ENCODE data around the gene ZNF497.

Gene ZNF497

GRCh38 chr19:58367698-58368454 lies 5.3 kb upstream of the ZNF497 start:
- H3K27me3 ChIP-seq (ENCODE audit: low read depth): no peaks in the 10 kb centered on the region
- H3K9me3 ChIP-seq: no peaks in the 10 kb centered on the region
- H3K4me3 ChIP-seq: no peak overlapping the region
- in situ Hi-C loops (cut with MboI; ENCODE audit: low sequenced_read_pairs): no loop called here
- no peak for DNase-seq (ENCODE audit: low spot score in 2 of 2)
- no peaks in the 10 kb centered on the region for H3K4me1 ChIP-seq
- no peaks in the 10 kb centered on the region for H3K36me3 ChIP-seq (replicated peaks)

DNA sequence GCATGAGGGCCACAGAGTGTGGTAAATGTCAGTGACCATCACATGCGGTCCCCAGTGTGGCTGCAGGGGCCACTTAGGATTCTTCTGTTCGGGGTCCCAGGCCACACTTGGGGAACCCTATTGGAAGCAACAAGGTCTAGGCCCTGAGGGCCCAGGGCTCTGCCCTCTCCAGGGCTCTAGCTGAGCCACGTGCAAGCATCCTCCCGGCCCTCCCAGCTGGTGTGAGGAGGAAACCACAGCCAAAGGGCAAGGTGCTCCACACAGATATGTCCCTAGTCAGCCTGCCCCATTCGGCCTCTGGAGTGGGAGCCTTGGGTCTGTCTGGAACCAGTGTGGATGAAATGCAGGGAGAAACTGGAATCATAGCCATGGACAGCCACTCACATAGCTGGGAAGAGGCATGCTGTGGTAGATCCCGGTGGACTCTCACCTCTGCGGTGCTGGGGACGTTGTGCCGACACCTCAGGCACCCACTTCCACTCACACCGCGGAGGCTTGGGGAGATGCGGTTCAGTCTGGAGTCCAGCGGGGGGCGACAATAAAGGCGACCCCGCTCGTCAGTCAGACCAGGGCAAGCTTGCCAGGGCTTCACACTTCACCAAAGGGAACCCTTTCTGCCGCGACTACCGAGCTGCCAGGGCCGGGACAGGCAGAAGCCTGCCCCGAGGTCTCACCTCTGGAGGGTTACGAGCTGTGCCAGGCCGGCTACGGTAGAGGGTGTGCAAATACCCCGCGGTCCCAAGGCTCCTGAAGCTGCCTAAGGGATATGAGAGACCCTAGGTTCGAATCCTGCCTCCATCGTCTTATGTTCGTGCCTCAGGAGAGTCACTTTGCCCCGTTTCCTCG lies 4.3 kb upstream of the ZNF497 start:
- Histone ChIP-seq H3K36me3 (replicated peaks) (peaks cover 3% of the 10 kb centered on the region; the same call in 1 of the 2 replicates), H3K4me1 (peaks cover under 1% of the 10 kb centered on the region; the same call in 1 of the 2 replicates), H3K4me3 (no peak overlapping the region), H3K9me3 (no peaks in the 10 kb centered on the region), H3K27me3 (ENCODE audit: low read depth) (no peaks in the 10 kb centered on the region)
- DNase-seq (ENCODE audit: low spot score in 2 of 2): no peak
- in situ Hi-C loops (cut with MboI; ENCODE audit: low sequenced_read_pairs): no loop called here

DNA sequence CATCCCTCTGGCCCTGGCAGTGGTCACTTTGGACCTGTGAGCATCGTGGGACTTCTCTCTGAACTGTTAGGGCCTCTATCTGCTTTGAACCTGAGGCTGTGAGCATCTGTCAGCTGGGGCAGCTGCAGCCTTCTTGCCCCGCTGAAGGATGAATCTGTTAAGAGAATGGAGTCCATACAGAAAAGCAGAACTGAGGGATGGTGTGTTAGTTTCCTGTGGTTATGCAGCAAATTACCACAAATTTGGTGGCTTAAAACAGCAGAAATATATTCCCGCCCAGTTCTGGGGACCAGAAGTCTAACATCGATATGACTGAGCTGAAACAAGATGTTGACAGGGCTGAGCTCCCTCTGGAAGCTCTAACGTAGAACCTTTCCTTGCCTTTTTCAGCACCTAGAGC lies 1.6 kb upstream of the ZNF497 start:
- DNase-seq (ENCODE audit: low spot score in 2 of 2): no peak
- in situ Hi-C loops (cut with MboI; ENCODE audit: low sequenced_read_pairs): no loop called here
- H3K36me3 ChIP-seq (replicated peaks): peaks cover 3% of the 10 kb centered on the region; the same call in 1 of the 2 replicates
- H3K27me3 ChIP-seq (ENCODE audit: low read depth): no peaks in the 10 kb centered on the region
- no peaks in the 10 kb centered on the region for H3K9me3 ChIP-seq
- H3K4me3 ChIP-seq: no peak overlapping the region
- peaks cover 6% of the 10 kb centered on the region; the same call in 1 of the 2 replicates for H3K4me1 ChIP-seq

GRCh38 chr19:58361900-58362271 lies 665 bp downstream of the ZNF497 start:
- Histone ChIP-seq H3K9me3 (no peaks in the 10 kb centered on the region), H3K4me3 (peak overlapping the region; percentile 92), H3K27me3 (ENCODE audit: low read depth) (no peaks in the 10 kb centered on the region), H3K4me1 (peaks cover 6% of the 10 kb centered on the region; the same call in 1 of the 2 replicates), H3K36me3 (replicated peaks) (peaks cover 3% of the 10 kb centered on the region; the same call in 1 of the 2 replicates)
- peak; percentile 8 to 65 for DNase-seq (ENCODE audit: low spot score in 2 of 2)
- in situ Hi-C loops (cut with MboI; ENCODE audit: low sequenced_read_pairs): no loop called here

DNA sequence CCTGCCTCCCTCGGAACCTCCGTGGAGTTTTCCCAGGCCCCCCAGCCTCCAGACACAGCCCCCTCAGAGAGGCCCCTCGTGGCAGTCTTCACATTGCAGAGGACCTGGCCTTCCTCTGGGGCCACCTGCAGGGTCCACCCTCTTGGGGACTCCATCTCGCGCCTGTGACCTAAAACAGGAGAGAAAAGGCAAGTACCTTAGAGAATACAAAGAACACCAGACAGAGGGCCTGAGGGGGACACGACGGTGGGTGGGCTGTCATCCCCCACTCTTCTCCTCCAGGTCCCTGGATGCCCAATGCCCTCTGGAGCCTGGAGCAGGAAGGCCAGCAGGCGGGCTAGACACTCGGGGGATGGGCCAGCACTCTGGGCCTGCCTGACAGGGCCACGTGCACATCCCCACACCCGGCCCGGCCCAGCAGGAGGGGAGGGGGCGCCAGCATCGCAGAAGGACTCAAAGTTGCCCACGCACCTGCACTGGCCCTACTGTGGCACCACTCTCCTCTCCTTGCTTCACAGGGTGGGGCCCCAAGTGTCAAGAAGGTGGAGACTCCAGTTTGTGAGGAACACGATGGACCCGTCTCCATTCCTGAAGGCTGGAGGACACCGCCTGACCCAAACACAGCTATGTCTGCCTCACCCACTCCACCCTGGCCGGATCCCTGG lies 4.9 kb downstream of the ZNF497 start:
- in situ Hi-C loops (cut with MboI; ENCODE audit: low sequenced_read_pairs): no loop called here
- peaks cover 6% of the 10 kb centered on the region; the same call in 1 of the 2 replicates for H3K4me1 ChIP-seq
- no peaks in the 10 kb centered on the region for H3K27me3 ChIP-seq (ENCODE audit: low read depth)
- DNase-seq (ENCODE audit: low spot score in 2 of 2): no peak
- H3K9me3 ChIP-seq: no peaks in the 10 kb centered on the region
- H3K4me3 ChIP-seq: no peak overlapping the region
- H3K36me3 ChIP-seq (replicated peaks): peaks cover 3% of the 10 kb centered on the region; the same call in 1 of the 2 replicates

GRCh38 chr19:58356766-58357480 lies 5.6 kb downstream of the ZNF497 start:
- no peaks in the 10 kb centered on the region for H3K27me3 ChIP-seq (ENCODE audit: low read depth)
- H3K4me1 ChIP-seq: peaks cover 6% of the 10 kb centered on the region; the same call in 1 of the 2 replicates
- no peak overlapping the region for H3K4me3 ChIP-seq
- H3K9me3 ChIP-seq: no peaks in the 10 kb centered on the region
- H3K36me3 ChIP-seq (replicated peaks): no peaks in the 10 kb centered on the region
- in situ Hi-C loops (cut with MboI; ENCODE audit: low sequenced_read_pairs): no loop called here
- DNase-seq (ENCODE audit: low spot score in 2 of 2): no peak

DNA sequence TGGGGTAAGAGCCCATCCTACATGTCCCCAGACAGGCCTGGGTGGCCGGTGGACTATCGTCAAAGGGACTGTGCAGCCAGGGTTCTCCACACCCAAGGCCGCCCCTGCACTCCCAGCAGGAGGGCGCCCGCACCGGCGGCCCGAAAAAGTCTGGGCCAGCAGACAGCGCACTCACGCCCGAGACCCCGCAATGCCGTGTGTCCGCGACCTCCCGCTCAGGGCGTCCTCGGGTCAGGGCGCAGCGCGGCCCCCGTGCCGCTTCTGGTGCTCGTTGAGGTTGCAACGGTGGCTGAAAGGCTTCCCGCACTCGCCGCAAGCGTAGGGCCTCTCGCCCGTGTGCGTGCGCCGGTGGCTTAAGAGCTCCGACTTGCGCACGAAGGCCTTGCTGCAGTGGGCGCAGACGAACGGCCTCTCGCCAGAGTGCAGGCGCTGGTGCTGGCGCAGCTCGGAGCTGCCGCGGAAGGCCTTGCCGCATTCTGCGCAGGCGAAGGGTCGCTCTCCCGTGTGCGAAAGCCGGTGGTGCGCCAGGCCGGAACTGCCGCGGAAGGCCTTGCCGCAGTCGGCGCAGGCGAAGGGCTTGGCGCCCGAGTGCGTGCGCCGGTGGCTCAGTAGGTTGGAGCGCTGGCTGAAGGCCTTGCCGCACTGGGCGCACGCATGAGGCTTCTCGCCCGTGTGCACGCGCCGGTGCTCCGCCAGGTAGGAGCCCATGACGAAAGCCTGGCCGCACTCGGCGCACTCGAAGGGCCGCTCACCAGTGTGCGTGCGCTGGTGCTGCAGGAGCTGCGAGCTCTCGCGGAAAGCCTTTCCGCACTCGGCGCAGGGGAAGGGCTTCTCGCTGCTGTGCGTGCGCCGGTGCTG lies 6.4 kb downstream of the ZNF497 start:
- Histone ChIP-seq H3K4me3 (no peak overlapping the region), H3K9me3 (no peaks in the 10 kb centered on the region), H3K36me3 (replicated peaks) (no peaks in the 10 kb centered on the region), H3K4me1 (no peaks in the 10 kb centered on the region; the same call in 1 of the 2 replicates), H3K27me3 (ENCODE audit: low read depth) (no peaks in the 10 kb centered on the region)
- in situ Hi-C loops (cut with MboI; ENCODE audit: low sequenced_read_pairs): no loop called here
- no peak for DNase-seq (ENCODE audit: low spot score in 2 of 2)

GRCh38 chr19:58355215-58355796 lies 7.2 kb downstream of the ZNF497 start:
- H3K36me3 ChIP-seq (replicated peaks): no peaks in the 10 kb centered on the region
- in situ Hi-C loops (cut with MboI; ENCODE audit: low sequenced_read_pairs): no loop called here
- no peaks in the 10 kb centered on the region for H3K27me3 ChIP-seq (ENCODE audit: low read depth)
- H3K4me1 ChIP-seq: no peaks in the 10 kb centered on the region
- no peak overlapping the region for H3K4me3 ChIP-seq
- no peak for DNase-seq (ENCODE audit: low spot score in 2 of 2)
- no peaks in the 10 kb centered on the region for H3K9me3 ChIP-seq

- Histone ChIP-seq H3K4me3 (no peak overlapping the region), H3K27me3 (ENCODE audit: low read depth) (no peaks in the 10 kb centered on the region), H3K4me1 (no peaks in the 10 kb centered on the region), H3K9me3 (no peaks in the 10 kb centered on the region), H3K36me3 (replicated peaks) (no peaks in the 10 kb centered on the region)
- in situ Hi-C loops (cut with MboI; ENCODE audit: low sequenced_read_pairs): no loop called here
- DNase-seq (ENCODE audit: low spot score in 2 of 2): no peak
Measured at GRCh38 chr19:58354478-58355030, 8.0 kb downstream of the ZNF497 start.

GRCh38 chr19:58353717-58354477 lies 8.7 kb downstream of the ZNF497 start:
- no peaks in the 10 kb centered on the region for H3K4me1 ChIP-seq
- H3K4me3 ChIP-seq: no peak overlapping the region
- in situ Hi-C loops (cut with MboI; ENCODE audit: low sequenced_read_pairs): no loop called here
- H3K27me3 ChIP-seq (ENCODE audit: low read depth): no peaks in the 10 kb centered on the region
- no peaks in the 10 kb centered on the region for H3K9me3 ChIP-seq
- DNase-seq (ENCODE audit: low spot score in 2 of 2): no peak
- H3K36me3 ChIP-seq (replicated peaks): no peaks in the 10 kb centered on the region

DNA sequence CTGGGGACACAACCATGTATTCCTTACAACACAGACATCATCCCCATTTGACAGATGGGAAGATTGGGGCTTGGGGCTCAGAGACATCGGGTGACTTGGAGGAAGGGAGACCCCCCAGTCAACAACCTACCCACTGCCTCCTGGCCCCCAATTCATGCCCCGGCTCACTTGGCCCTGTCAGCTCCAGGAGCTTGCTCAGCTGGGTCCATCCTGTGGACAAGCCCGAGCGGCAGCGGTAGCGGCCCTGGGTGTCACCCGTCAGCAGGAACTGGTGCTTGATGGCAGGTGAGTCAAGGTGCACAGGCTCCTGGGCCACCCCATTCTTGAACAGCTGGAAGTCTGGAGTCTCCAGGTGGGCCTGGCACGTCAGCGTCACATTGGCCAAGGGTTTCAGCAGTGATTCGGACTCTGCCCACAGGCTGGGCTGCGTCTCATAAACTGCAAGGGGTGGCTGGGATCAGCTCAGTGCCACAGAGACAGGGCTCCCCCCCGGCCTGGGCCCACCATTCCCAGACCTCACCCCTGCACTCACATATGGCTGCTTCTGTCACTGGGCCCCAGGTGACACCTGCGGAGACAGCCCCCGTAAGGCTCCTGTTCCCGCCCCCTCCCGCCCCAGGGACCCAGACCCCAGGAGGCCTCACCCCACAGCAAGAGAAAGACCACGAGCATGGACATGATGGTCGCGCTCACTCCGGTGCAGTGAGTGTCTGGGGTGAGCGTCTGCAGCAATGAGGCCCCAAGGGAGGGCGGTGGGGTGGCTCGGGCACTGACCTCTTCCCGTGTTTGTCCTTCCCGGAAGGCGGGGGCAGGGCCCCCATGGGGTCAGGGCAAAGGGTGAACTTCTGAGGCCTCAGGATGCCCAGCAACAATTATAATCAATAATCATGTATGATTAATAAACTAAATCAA lies 9.5 kb downstream of the ZNF497 start, which contains the start of gene A1BG:
A1BG (minus strand) TSS at position 733 of the 912 bp plus-strand sequence; CDS start at position 678, 55 bp downstream.
- H3K27me3 ChIP-seq (ENCODE audit: low read depth): no peaks in the 10 kb centered on the region
- H3K36me3 ChIP-seq (replicated peaks): no peaks in the 10 kb centered on the region
- H3K4me1 ChIP-seq: peaks cover 4% of the 10 kb centered on the region; the same call in 1 of the 2 replicates
- H3K9me3 ChIP-seq: no peaks in the 10 kb centered on the region
- in situ Hi-C loops (cut with MboI; ENCODE audit: low sequenced_read_pairs): no loop called here
- DNase-seq (ENCODE audit: low spot score in 2 of 2): no peak
- no peak within 1 kb of the TSS for H3K4me3 ChIP-seq
